Body of pancreas (tissue), 4 donors: Measurements from ENCODE around the gene BARHL1.

Source experiments
- POLR2A ChIP-seq, 3 donors: fragments of 450-650 bp; IDR thresholded peaks; one replicate each; pipeline ENCODE4 v1.6.1; 2016; ENCODE audit warnings: antibody characterized with exemption in 3 of 3, mild to moderate bottlenecking in 2 of 3
- TF ChIP-seq, protein P1 (sequence below), 7 experiments: fragments of 450-650 bp in 4 of 7; fragments of 200-600 bp in 3 of 7; sonication (generic) in 3 of 7; IDR thresholded peaks; one replicate each; pipeline ENCODE4 v1.5.1; 2016 to 2019; ENCODE audit warnings: antibody characterized with exemption in 7 of 7

DNA sequence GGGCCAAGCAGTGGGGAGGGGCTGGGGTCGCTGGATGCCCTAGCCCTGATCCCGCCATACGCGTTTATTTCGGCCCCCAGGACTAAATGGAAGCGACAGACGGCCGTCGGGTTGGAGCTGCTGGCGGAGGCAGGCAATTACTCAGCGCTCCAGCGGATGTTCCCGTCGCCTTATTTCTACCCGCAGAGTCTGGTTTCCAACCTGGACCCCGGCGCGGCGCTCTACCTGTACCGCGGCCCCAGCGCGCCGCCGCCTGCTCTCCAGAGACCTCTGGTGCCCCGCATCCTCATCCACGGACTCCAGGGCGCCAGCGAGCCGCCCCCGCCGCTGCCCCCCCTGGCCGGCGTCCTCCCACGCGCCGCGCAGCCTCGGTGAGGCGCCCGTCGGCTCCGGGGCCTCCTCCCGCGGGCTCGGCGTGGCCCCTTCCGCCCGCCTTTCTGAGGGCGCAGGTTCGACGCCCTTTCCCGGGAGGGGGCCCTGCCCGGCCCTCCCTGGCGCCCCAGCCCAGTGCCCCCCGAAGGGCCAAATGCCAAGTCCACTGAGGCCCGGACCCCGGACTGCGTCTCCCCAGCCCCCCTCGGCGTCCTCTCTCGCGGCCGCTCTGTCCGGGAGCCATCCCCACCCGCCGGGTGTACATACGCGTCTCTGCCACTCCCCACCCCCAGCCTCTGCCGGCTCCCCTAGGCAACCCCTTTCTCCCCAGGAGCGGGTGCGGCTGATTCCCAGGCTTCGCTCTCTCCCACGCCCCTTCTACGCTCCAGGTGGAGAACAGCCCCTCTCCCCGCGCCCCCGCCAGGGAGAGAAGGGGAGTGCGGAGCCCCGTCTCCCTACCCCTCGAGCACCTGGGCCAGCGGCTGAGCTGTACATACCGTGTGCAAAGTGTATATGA lies 7.0 kb downstream of the BARHL1 start:
- TF ChIP-seq, protein P1, sequence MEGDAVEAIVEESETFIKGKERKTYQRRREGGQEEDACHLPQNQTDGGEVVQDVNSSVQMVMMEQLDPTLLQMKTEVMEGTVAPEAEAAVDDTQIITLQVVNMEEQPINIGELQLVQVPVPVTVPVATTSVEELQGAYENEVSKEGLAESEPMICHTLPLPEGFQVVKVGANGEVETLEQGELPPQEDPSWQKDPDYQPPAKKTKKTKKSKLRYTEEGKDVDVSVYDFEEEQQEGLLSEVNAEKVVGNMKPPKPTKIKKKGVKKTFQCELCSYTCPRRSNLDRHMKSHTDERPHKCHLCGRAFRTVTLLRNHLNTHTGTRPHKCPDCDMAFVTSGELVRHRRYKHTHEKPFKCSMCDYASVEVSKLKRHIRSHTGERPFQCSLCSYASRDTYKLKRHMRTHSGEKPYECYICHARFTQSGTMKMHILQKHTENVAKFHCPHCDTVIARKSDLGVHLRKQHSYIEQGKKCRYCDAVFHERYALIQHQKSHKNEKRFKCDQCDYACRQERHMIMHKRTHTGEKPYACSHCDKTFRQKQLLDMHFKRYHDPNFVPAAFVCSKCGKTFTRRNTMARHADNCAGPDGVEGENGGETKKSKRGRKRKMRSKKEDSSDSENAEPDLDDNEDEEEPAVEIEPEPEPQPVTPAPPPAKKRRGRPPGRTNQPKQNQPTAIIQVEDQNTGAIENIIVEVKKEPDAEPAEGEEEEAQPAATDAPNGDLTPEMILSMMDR (IDR thresholded peaks at IDR 0.05) = no peak
- TF ChIP-seq POLR2A (IDR thresholded peaks at IDR 0.05) = no peak
